ENCODE measurements around the gene KLHDC8A. TPM values are rescaled to one million over a fixed set of nuclear protein-coding genes. Genes with fewer than 3 reads are reported as not detected.
"Not testable (repeated sequence)": the region's sequence is repeated elsewhere in the genome, so short reads cannot be mapped to it uniquely, and the experiment has no call there.

KLHDC8A gene
- total RNA-seq, 2 donors from 2014 or later: 0.38 to 0.53 TPM

GRCh38 chr1:205300149-205300548 lies 56.6 kb downstream of the KLHDC8A start:
- H3K27ac ChIP-seq (ENCODE audit: low read depth, low read length): peak overlapping the region; percentile 100
- Mint-ChIP-seq H3K36me3 (ENCODE audit: low read depth) (peaks cover 22% of the 10 kb centered on the region), H3K4me1 (peaks cover 51% of the 10 kb centered on the region), H3K4me3 (peak overlapping the region; percentile 48), H3K9me3 (no peaks in the 10 kb centered on the region), H3K27ac (peak overlapping the region; percentile 99), H3K27me3 (ENCODE audit: insufficient read depth) (no peaks in the 10 kb centered on the region)
- H3K4me1 ChIP-seq (ENCODE audit: control insufficient read depth, insufficient read depth, low read length): peaks cover 21% of the 10 kb centered on the region
- no peaks in the 10 kb centered on the region for H3K27me3 ChIP-seq (ENCODE audit: control insufficient read depth, insufficient read depth, low read length, poor library complexity, severe bottlenecking)
- no peak for DNase-seq
- H3K4me3 ChIP-seq (ENCODE audit: low read length): no peak overlapping the region
- no peaks in the 10 kb centered on the region for H3K9me3 ChIP-seq (ENCODE audit: control insufficient read depth, low read length)
- TF ChIP-seq, protein P1, sequence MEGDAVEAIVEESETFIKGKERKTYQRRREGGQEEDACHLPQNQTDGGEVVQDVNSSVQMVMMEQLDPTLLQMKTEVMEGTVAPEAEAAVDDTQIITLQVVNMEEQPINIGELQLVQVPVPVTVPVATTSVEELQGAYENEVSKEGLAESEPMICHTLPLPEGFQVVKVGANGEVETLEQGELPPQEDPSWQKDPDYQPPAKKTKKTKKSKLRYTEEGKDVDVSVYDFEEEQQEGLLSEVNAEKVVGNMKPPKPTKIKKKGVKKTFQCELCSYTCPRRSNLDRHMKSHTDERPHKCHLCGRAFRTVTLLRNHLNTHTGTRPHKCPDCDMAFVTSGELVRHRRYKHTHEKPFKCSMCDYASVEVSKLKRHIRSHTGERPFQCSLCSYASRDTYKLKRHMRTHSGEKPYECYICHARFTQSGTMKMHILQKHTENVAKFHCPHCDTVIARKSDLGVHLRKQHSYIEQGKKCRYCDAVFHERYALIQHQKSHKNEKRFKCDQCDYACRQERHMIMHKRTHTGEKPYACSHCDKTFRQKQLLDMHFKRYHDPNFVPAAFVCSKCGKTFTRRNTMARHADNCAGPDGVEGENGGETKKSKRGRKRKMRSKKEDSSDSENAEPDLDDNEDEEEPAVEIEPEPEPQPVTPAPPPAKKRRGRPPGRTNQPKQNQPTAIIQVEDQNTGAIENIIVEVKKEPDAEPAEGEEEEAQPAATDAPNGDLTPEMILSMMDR (conservative IDR thresholded peaks at IDR 0.05): no peak
- peaks cover 26% of the 10 kb centered on the region for H3K36me3 ChIP-seq (ENCODE audit: control insufficient read depth, insufficient read depth, low read length)
- H3K9ac ChIP-seq (ENCODE audit: extremely low read depth, low read length, poor library complexity, severe bottlenecking): peak overlapping the region; percentile 96
- 76 to 84% methylated on average over 5 to 9 of the region's 9 CpGs for WGBS, 2 experiments (ENCODE audit: insufficient coverage in 1 of 2, insufficient read length in 1 of 2)

DNA sequence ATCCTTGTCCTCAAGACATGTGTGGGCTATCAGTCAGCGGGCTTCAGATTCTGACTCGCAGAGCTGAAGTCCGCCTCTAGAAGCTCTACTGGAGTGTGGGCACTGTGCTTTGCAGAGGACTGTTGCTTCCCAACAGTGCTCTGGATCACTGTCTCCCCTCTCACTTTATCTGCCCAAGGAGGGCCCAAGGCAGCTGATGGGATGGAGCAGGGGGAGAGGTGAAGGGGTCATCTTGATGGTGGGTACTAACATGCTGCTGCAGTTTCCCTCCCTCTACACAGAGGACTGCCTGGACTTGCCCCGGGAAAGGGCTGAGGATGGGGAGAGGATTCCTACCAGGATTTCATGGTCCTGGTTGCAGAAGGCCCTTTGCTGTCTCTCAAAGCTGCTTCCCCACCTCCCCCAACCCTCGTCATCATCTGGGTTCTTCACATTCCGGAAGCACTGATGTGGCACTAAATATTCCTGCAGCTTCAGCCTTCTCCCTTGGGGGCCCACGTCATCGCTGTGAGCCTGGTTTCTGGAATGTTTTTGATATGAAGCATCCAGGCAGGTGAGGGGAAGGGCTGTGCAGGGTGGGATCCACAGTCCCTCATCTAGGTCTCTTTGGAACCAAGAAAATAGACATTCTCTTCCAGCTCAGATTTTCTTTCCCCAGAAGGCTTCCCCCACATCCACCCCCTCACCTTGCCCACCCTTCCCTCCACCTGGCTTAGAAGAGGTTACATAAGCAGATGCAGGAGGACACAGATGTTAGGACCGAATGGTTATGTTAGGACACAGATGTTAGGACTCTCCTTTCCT lies 58.3 kb downstream of the KLHDC8A start:
- no peak overlapping the region for H3K4me3 Mint-ChIP-seq
- H3K4me1 ChIP-seq (ENCODE audit: control insufficient read depth, insufficient read depth, low read length): peaks cover 39% of the 10 kb centered on the region
- no peaks in the 10 kb centered on the region for H3K27me3 Mint-ChIP-seq (ENCODE audit: insufficient read depth)
- H3K36me3 Mint-ChIP-seq (ENCODE audit: low read depth): peaks cover 10% of the 10 kb centered on the region
- no peaks in the 10 kb centered on the region for H3K9me3 ChIP-seq (ENCODE audit: control insufficient read depth, low read length)
- H3K27ac Mint-ChIP-seq: peak overlapping the region; percentile 99
- H3K4me3 ChIP-seq (ENCODE audit: low read length): no peak overlapping the region
- H3K27ac ChIP-seq (ENCODE audit: low read depth, low read length): peak overlapping the region; percentile 79
- H3K4me1 Mint-ChIP-seq: peaks cover 68% of the 10 kb centered on the region
- no peaks in the 10 kb centered on the region for H3K27me3 ChIP-seq (ENCODE audit: control insufficient read depth, insufficient read depth, low read length, poor library complexity, severe bottlenecking)
- no peaks in the 10 kb centered on the region for H3K9me3 Mint-ChIP-seq
- TF ChIP-seq, protein P1 (conservative IDR thresholded peaks at IDR 0.05): no peak
- 71 to 74% methylated on average over 7 to 9 of the region's 9 CpGs for WGBS, 2 experiments (ENCODE audit: insufficient coverage in 1 of 2, insufficient read length in 1 of 2)
- H3K36me3 ChIP-seq (ENCODE audit: control insufficient read depth, insufficient read depth, low read length): peaks cover 12% of the 10 kb centered on the region
- peak; percentile 94 for DNase-seq
- peak overlapping the region; percentile 31 for H3K9ac ChIP-seq (ENCODE audit: extremely low read depth, low read length, poor library complexity, severe bottlenecking)

DNA sequence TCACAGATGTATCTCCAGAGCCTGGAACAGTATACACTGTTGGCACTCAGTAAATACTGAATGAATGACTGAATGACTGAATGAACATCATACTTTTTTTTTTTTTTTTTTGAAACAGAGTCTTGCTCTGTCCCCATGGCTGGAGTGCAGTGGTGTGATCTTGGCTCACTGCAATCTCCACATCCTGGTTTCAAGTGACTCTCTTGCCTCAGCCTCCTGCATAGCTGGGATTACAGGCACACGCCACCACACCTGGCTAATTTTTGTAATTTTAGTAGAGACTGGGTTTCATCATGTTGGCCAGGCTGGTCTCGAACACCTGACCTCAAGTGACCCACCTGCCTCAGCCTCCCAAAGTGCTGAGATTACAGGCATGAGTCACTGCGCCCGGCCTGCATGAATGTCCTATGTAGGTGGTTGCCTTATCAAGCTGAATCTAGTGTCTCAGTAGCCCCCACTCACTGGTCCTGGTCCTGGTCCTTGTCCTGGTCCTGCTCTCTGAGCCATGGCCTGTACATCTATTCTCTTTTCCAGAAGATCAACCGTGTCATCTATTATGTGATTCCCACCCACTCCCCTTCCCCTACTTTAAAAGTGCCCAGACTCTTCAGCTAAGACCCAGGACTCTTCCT lies 59.1 kb downstream of the KLHDC8A start:
- not testable (repeated sequence) for H3K4me3 ChIP-seq (ENCODE audit: low read length); H3K9ac ChIP-seq (ENCODE audit: extremely low read depth, low read length, poor library complexity, severe bottlenecking); H3K9me3 ChIP-seq (ENCODE audit: control insufficient read depth, low read length); H3K36me3 Mint-ChIP-seq (ENCODE audit: low read depth); H3K27me3 Mint-ChIP-seq (ENCODE audit: insufficient read depth); H3K4me3 Mint-ChIP-seq; H3K36me3 ChIP-seq (ENCODE audit: control insufficient read depth, insufficient read depth, low read length); H3K27me3 ChIP-seq (ENCODE audit: control insufficient read depth, insufficient read depth, low read length, poor library complexity, severe bottlenecking); DNase-seq; H3K9me3 Mint-ChIP-seq
- 91 to 92% methylated on average over 3 to 5 of the region's 5 CpGs for WGBS, 2 experiments (ENCODE audit: insufficient coverage in 1 of 2, insufficient read length in 1 of 2)
- H3K4me1 Mint-ChIP-seq: peaks cover 70% of the 10 kb centered on the region
- H3K27ac Mint-ChIP-seq: peak overlapping the region; percentile 99
- peaks cover 39% of the 10 kb centered on the region for H3K4me1 ChIP-seq (ENCODE audit: control insufficient read depth, insufficient read depth, low read length)
- H3K27ac ChIP-seq (ENCODE audit: low read depth, low read length): peak overlapping the region; percentile 79
